ENCODE data around the gene OSTF1. TPM values are rescaled to one million over a fixed set of nuclear protein-coding genes. Genes with fewer than 3 reads are reported as not detected.

Gene OSTF1
- total RNA-seq, 1 donor from 2014 or later, result 25.1 TPM

DNA sequence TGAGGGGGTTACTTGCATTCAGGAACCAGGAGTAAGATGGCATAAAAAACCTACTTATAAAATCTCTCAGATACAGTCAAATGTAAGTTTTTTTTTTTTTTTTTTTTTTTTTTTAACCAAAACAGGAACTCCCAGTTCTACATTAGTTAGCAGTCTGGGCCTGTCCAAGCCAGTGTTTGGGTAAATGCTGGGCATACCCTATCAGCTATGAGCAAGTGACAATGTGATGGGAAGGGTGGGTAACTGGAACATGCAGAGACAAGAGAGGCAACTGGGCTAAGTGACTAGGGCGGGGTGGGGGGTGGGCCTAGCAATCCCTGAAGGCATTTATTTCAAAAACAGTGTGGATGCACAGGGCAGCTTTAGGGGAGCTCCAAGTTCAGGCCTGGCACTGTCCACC lies 2.7 kb upstream of the OSTF1 start:
- Histone ChIP-seq H3K36me3 (peaks cover 5 to 8% of the 10 kb centered on the region in 2 donors), H3K9me3 (no peaks in the 10 kb centered on the region), H3K4me3 (peak overlapping the region in 1 of 2 donors; percentile 99), H3K27ac (no peak overlapping the region), H3K4me1 (peaks cover 6 to 12% of the 10 kb centered on the region in 2 donors), H3K27me3 (no peaks in the 10 kb centered on the region)
- TF ChIP-seq, protein P1, sequence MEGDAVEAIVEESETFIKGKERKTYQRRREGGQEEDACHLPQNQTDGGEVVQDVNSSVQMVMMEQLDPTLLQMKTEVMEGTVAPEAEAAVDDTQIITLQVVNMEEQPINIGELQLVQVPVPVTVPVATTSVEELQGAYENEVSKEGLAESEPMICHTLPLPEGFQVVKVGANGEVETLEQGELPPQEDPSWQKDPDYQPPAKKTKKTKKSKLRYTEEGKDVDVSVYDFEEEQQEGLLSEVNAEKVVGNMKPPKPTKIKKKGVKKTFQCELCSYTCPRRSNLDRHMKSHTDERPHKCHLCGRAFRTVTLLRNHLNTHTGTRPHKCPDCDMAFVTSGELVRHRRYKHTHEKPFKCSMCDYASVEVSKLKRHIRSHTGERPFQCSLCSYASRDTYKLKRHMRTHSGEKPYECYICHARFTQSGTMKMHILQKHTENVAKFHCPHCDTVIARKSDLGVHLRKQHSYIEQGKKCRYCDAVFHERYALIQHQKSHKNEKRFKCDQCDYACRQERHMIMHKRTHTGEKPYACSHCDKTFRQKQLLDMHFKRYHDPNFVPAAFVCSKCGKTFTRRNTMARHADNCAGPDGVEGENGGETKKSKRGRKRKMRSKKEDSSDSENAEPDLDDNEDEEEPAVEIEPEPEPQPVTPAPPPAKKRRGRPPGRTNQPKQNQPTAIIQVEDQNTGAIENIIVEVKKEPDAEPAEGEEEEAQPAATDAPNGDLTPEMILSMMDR (IDR thresholded peaks at IDR 0.05), result no peak
- intact Hi-C loops (cut with DNase I), result loop anchor here (5.0 to 10.0 kb wide), 2 partner anchors 809 to 1307 kb away; partner anchors contain the start of genes PCSK5 and RFK
- no peak for DNase-seq (ENCODE audit: low spot score in 2 of 2)

DNA sequence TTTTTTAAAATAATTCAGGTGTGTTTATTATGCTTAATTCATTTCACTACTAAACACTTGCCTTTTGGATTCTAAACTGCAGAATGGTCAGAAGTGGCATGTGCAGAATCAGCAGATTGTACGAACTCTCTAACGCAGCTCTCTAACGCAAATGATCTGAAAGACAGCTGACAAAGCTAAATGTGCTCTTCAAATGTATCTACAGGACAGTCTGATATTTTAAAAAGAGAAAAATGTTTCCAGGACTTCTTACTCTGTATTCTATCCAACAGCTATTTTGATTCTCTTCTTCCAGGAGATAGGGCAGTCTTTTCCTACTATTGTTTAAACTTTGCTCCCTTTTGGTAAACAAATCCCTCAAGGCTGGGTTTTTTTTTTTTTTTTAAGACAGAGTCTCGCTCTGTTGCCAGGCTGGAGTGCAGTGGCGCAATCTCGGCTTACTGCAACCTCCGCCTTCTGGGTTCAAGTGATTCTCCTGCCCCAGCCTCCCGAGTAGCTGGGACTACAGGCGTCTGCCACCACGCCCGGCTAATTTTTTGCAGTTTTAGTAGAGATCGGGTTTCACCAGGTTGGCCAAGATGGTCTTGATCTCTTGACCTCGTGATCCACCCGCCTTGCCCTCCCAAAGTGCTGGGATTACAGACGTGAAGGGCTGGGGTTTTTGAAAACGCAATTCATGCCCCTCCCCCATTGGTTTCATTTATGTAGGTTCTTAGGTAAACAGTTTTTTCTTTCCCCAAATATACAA lies 1.6 kb upstream of the OSTF1 start:
- Histone ChIP-seq H3K4me1 (peaks cover 6 to 19% of the 10 kb centered on the region in 2 donors), H3K27ac (peak overlapping the region; percentile 90 to 96), H3K9me3 (no peaks in the 10 kb centered on the region), H3K4me3 (peak overlapping the region; percentile 97 to 99), H3K36me3 (peaks cover 0 to under 1% of the 10 kb centered on the region in 2 donors), H3K27me3 (no peaks in the 10 kb centered on the region)
- TF ChIP-seq, protein P1 (IDR thresholded peaks at IDR 0.05), result no peak
- DNase-seq (ENCODE audit: low spot score in 2 of 2), result no peak
- intact Hi-C loops (cut with DNase I), result loop anchor here (5.0 to 10.0 kb wide), 2 partner anchors 808 to 1306 kb away; partner anchors contain the start of genes PCSK5 and RFK

DNA sequence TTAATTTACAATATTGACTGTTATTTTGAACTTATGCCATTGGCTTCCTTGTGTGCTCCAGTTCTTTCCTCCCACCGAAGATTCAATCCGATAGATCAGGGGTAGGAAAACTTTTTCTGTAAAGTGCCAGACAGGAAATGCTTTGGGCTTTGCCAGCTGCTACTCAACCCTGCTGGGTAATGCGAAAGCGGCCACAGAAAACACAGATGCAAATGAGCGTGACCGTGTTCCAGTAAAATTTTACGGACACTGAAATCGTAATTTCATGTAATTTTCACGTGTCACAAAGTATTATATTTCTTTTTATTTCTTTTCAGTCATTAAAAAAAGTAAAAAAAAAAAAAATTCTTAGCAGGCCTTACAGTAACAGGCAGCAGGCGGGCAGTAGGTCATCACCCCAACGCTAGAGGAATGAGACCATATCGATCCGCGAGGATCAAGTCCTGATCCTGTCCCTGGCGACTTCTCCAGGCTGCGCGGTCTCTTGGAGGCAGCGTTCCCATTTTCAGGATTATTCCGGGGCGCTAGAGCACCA lies 958 bp upstream of the OSTF1 start:
- no peaks in the 10 kb centered on the region for H3K36me3 ChIP-seq
- H3K27me3 ChIP-seq, result no peaks in the 10 kb centered on the region
- TF ChIP-seq, protein P1 (IDR thresholded peaks at IDR 0.05), result no peak
- peak overlapping the region; percentile 97 to 99 for H3K4me3 ChIP-seq
- intact Hi-C loops (cut with DNase I), result loop anchor here (5.0 to 10.0 kb wide), 2 partner anchors 807 to 1305 kb away; partner anchors contain the start of genes PCSK5 and RFK
- H3K9me3 ChIP-seq, result no peaks in the 10 kb centered on the region
- peak overlapping the region; percentile 90 to 96 for H3K27ac ChIP-seq
- H3K4me1 ChIP-seq, result peaks cover 6 to 22% of the 10 kb centered on the region in 2 donors
- peak in 1 of 2 donors; percentile 74 for DNase-seq (ENCODE audit: low spot score in 2 of 2)

DNA sequence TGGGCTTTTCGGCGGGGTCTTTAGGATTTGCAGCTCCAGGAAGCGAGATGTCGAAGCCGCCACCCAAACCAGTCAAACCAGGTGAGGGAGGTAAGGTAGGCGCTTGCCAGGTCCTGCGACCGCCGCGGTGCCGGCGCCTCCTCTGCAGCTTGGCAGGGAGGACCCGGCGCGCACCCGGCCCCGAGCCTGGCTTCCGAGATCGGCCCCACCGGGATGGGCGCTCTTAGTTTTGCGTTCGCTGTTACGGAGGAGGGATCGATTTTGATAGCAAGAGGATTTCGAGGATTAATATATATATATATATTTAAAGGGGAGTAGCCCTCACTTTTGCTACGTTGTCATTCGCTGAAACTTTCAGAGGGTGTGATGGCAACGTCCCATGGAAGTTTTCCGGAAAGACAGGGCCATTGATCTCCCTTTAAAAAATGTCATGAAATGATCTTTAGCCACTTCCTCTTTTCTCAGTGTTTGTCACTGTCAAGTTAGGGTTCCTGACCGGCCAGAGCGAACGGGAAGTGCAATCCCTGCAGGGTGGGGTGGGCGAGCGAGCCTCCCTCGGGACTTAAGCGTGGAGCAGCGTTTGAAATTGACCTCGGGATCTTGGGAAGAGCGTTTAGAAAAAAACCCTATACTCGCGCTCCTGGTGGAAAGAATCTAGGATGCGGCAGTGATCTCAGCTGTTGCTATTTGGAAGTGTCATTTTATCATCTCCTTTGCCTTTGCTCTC lies 495 bp downstream of the OSTF1 start:
- no peaks in the 10 kb centered on the region for H3K36me3 ChIP-seq
- no peaks in the 10 kb centered on the region for H3K27me3 ChIP-seq
- DNase-seq (ENCODE audit: low spot score in 2 of 2), result peak; percentile 33 to 84
- H3K9me3 ChIP-seq, result no peaks in the 10 kb centered on the region
- intact Hi-C loops (cut with DNase I), result loop anchor here (1.0 to 10.0 kb wide), 4 partner anchors 61 to 1303 kb away; partner anchors contain the start of genes C9orf40, CARNMT1, PCSK5 and RFK
- peak overlapping the region; percentile 92 to 96 for H3K27ac ChIP-seq
- H3K4me3 ChIP-seq, result peak overlapping the region; percentile 97 to 99
- H3K4me1 ChIP-seq, result peaks cover 6 to 22% of the 10 kb centered on the region in 2 donors
- TF ChIP-seq, protein P1 (IDR thresholded peaks at IDR 0.05), result peak in 1 of 3 experiments; percentile 6

DNA sequence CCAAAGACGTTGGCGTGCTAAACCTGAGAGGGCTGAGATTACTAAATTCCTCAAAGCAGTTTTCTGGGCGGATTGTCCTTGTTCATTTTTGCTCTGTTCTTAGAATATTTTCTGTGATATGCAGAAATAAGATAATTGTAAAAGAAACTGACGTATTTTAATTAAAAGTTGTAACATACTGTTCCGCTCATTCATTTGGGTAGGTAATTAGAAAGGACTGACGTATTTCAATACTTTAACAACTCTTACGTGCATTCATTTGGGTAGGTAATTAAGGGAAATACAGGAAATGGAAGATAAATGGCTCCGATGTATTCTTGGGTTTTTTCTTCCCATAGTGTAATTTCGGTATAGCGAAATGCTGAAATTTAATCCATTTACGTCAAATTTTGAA lies 1.1 kb downstream of the OSTF1 start:
- no peaks in the 10 kb centered on the region for H3K27me3 ChIP-seq
- intact Hi-C loops (cut with DNase I), result loop anchor here (2.0 to 10.0 kb wide), 3 partner anchors 137 to 1303 kb away; partner anchors contain the start of genes C9orf40, PCSK5 and RFK
- H3K9me3 ChIP-seq, result no peaks in the 10 kb centered on the region
- H3K27ac ChIP-seq, result peak overlapping the region; percentile 92 to 96
- H3K36me3 ChIP-seq, result no peaks in the 10 kb centered on the region
- H3K4me3 ChIP-seq, result peak overlapping the region; percentile 97 to 99
- TF ChIP-seq, protein P1 (IDR thresholded peaks at IDR 0.05), result no peak
- DNase-seq (ENCODE audit: low spot score in 2 of 2), result no peak
- peaks cover 6 to 22% of the 10 kb centered on the region in 2 donors for H3K4me1 ChIP-seq
